Aorta (tissue), 5 donors: ENCODE data around the gene WFDC5. TPM values are rescaled to one million over a fixed set of nuclear protein-coding genes. Genes with fewer than 3 reads are reported as not detected.
A peak's percentile ranks its signal among the peaks of the same experiment; 100 is the strongest.

Source experiments
- ATAC-seq: fragments of 200-7000 bp; cut with Tn5 transposase; one replicate; pipeline ENCODE4 v1.9.1; 2022; ENCODE audit warnings: moderate library complexity; ENCODE audit not compliant: low FRiP score
- DNase-seq, 2 donors: peaks; one replicate each; pipeline ENCODE4 v3.0.0-alpha.2; 2020
- H3K27ac ChIP-seq, 2 donors: one replicate each; pipeline ENCODE4 v1.5.1; 2013; ENCODE audit warnings: low read length in 2 of 2, mild to moderate bottlenecking in 2 of 2, moderate library complexity in 2 of 2, control low read depth in 1 of 2, inconsistent platforms in 1 of 2, low read depth in 1 of 2
- H3K27me3 ChIP-seq, 2 donors: one replicate each; pipeline ENCODE4 v1.6.1; 2013; ENCODE audit warnings: control low read depth in 1 of 2, low read length in 1 of 2, mild to moderate bottlenecking in 1 of 2, moderate library complexity in 1 of 2; ENCODE audit not compliant: insufficient read depth in 2 of 2, control insufficient read depth in 1 of 2
- H3K36me3 ChIP-seq, 2 donors: one replicate each; pipeline ENCODE4 v1.6.1; 2013; ENCODE audit warnings: control low read depth in 1 of 2, low read length in 1 of 2, mild to moderate bottlenecking in 1 of 2; ENCODE audit not compliant: insufficient read depth in 2 of 2, control insufficient read depth in 1 of 2
- H3K4me1 ChIP-seq, 2 donors: one replicate each; pipeline ENCODE4 v1.6.1; 2013; ENCODE audit warnings: low read length in 2 of 2, control low read depth in 1 of 2, mild to moderate bottlenecking in 1 of 2, moderate library complexity in 1 of 2; ENCODE audit not compliant: insufficient read depth in 2 of 2, control insufficient read depth in 1 of 2
- H3K4me3 ChIP-seq, 2 donors: one replicate each; pipeline ENCODE4 v1.5.1; 2013; ENCODE audit warnings: low read length in 2 of 2, control low read depth in 1 of 2, mild to moderate bottlenecking in 1 of 2
- H3K9me3 ChIP-seq: one replicate; pipeline ENCODE4 v1.6.1; 2013; ENCODE audit warnings: mild to moderate bottlenecking, low read length; ENCODE audit not compliant: control insufficient read depth
- WGBS, 2 donors: extraction: QIAGEN DNeasy Blood & Tissue Kit; methylation state at CpG; one replicate each; pipeline ENCODE4 v1.1.7; 2013; 5-methylcytosine and 5-hydroxymethylcytosine counted together
- intact Hi-C, 2 donors: fragments of 100-400 bp; cut with DNase I; formaldehyde crosslinking; loops; one replicate each; pipeline versions ENCODE4 v1.14.2 to v1.15.0; 2022
- polyA plus RNA-seq, 2 donors: library from polyadenylated mRNA; stranded (reverse); fragments of 200-250 nt; gene quantifications; one replicate each; pipeline ENCODE4 v1.2.3, GENCODE V29; 2013
- total RNA-seq, 2 donors: library from RNA; stranded (reverse); fragmentation: NEBNext Ultra II Directional; extraction: Animal tissue kit (Norgen Biotek cat#: 25700); gene quantifications; one replicate each; pipeline ENCODE4 v1.2.1, GENCODE V29; 2021
- donor health status: healthy with polysubstance abuse.
- donor health status: Bipolar disorder and iron deficiency.
- donor health status: DM: no; HTN: no; CAD: no.
- donor health status: DM: no; HTN: no; CAD: no.
- donor health status: DM: yes; HTN: yes; CAD: no.

The WFDC5 gene
- total and polyA plus RNA-seq, 4 donors = not detected

DNA sequence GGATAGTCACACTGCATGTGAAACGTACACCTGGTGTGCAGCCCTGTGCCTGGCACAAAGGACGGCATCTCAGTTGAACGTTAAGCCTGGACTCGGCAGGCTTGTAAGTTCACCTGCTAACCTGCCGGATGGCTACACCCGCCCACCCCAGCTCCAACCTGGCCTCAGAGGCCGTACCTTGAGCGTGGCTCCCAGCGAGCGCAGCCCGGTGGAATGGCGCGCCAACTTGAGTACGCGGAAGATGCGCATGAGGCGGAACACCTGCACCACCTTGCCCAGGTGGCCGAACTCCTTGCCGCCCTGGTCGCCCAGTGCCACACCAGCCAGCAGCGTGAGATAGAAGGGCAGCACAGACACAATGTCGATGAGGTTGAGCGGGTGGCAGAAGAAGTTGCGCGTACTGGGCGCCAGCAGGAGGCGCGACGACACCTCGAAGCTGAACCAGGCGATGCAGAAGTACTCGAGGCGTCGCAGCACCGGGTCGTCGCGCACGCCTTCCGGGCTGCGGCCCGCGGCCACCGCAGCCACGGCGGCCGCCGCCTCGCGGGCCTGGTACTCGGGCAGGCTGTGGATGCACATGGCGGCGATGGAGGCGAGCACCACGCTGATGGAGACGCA lies 17.4 kb downstream of the WFDC5 start:
- WGBS, 2 donors = 28 to 35% methylated on average over 41 to 56 of the region's 56 CpGs
- Histone ChIP-seq H3K27ac (no peak overlapping the region), H3K4me3 (no peak overlapping the region), H3K27me3 (peaks cover 0 to 3% of the 10 kb centered on the region in 2 donors), H3K4me1 (no peaks in the 10 kb centered on the region), H3K36me3 (no peaks in the 10 kb centered on the region), H3K9me3 (no peaks in the 10 kb centered on the region)
- intact Hi-C loops = loop anchor here (5.0 to 10.0 kb wide), 3 partner anchors 53 to 85 kb away; no protein-coding TSS in a partner anchor
- no peak for DNase-seq
- ATAC-seq = no peak

GRCh38 chr20:45096781-45097180 lies 18.2 kb downstream of the WFDC5 start:
- DNase-seq = no peak
- no peaks in the 10 kb centered on the region for H3K36me3 ChIP-seq
- H3K27ac ChIP-seq = no peak overlapping the region
- H3K9me3 ChIP-seq = no peaks in the 10 kb centered on the region
- no peaks in the 10 kb centered on the region for H3K4me1 ChIP-seq
- H3K27me3 ChIP-seq = peaks cover 0 to 3% of the 10 kb centered on the region in 2 donors
- H3K4me3 ChIP-seq = no peak overlapping the region
- intact Hi-C loops = loop anchor here (5.0 to 10.0 kb wide), 3 partner anchors 52 to 84 kb away; no protein-coding TSS in a partner anchor
- no peak for ATAC-seq
- WGBS, 2 donors = 76 to 83% methylated on average over 9 of the region's 9 CpGs

GRCh38 chr20:45095805-45096238 lies 19.2 kb downstream of the WFDC5 start:
- peaks cover 0 to 3% of the 10 kb centered on the region in 2 donors for H3K27me3 ChIP-seq
- DNase-seq = no peak

DNA sequence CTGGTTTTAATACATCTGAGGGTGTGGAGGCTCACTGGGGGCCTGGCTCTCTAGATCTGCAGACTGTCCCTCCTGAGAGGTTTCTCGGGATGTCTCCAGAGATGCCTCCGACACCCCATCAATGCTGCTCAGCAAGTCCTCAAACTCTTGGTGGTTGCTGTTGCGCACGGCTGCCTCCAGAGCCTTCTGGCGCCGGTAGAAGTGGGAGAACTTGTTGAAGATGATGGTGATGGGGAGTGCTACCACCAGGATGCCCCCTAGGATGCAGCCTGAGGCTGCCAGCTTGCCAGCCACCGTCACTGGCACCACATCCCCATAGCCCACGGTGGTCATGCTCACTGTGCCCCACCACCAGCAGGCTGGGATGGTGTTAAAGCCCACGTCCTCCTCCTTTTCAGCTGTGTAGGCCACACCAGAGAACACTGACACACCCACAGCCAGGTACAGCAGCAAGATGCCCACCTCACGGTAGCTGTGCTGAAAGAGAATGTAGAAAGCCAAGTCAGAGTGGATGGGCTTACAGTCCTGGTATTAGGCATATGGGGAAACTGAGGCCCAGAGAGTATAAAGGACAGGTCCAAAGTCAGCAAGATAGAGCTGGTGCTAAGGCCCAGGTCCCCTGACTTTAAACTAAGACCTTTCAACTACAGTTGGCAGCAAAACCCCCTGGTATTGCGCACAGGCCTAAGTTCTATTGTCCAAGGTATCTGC lies 20.0 kb downstream of the WFDC5 start:
- no peaks in the 10 kb centered on the region for H3K9me3 ChIP-seq
- intact Hi-C loops = loop anchor here (5.0 to 10.0 kb wide), 4 partner anchors 48 to 83 kb away; no protein-coding TSS in a partner anchor
- no peak overlapping the region for H3K27ac ChIP-seq
- no peak for DNase-seq
- WGBS, 2 donors = 93 to 94% methylated on average over 11 of the region's 11 CpGs
- H3K4me1 ChIP-seq = no peaks in the 10 kb centered on the region
- no peak overlapping the region for H3K4me3 ChIP-seq
- H3K27me3 ChIP-seq = peaks cover 0 to 3% of the 10 kb centered on the region in 2 donors
- H3K36me3 ChIP-seq = no peaks in the 10 kb centered on the region
- ATAC-seq = no peak

More at GRCh38 chr20:45095805-45096238, 19.2 kb downstream of the WFDC5 start:
- intact Hi-C loops = loop anchor here (5.0 to 10.0 kb wide), 3 partner anchors 51 to 84 kb away; no protein-coding TSS in a partner anchor
- Histone ChIP-seq H3K9me3 (no peaks in the 10 kb centered on the region), H3K4me3 (no peak overlapping the region), H3K27ac (no peak overlapping the region), H3K36me3 (no peaks in the 10 kb centered on the region), H3K4me1 (no peaks in the 10 kb centered on the region)
- peak; percentile 66 for ATAC-seq
- WGBS, 2 donors = 5 to 6% methylated on average over 7 of the region's 7 CpGs

DNA sequence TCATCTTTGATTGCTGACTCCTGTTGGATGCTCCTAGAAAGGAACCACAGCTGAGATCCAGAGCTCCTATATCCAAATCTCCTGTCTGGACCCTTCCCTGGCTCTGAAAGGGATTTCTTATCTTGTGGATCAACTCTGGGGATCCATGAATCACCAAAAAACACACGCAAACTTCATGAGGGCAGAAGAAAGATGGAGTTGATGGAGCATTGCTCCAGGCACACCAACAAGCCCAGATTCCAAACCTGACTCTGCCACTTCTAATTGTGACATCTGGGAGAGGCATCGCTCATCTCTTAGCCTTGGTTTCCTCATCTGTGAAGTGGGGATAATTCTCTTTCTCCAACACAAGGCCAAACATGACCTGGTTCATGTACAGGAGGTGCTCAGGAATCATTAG lies 20.8 kb downstream of the WFDC5 start:
- no peak overlapping the region for H3K4me3 ChIP-seq
- WGBS, 2 donors = 87 to 88% methylated on average over 2 of the region's 2 CpGs
- no peaks in the 10 kb centered on the region for H3K36me3 ChIP-seq
- DNase-seq (no peak), ATAC-seq (no peak)
- no peaks in the 10 kb centered on the region for H3K4me1 ChIP-seq
- no peaks in the 10 kb centered on the region for H3K27me3 ChIP-seq
- H3K27ac ChIP-seq = no peak overlapping the region
- H3K9me3 ChIP-seq = no peaks in the 10 kb centered on the region
- intact Hi-C loops = loop anchor here (5.0 to 10.0 kb wide), 3 partner anchors 47 to 79 kb away; no protein-coding TSS in a partner anchor

GRCh38 chr20:45092898-45093297 lies 22.1 kb downstream of the WFDC5 start:
- H3K27me3 ChIP-seq = no peaks in the 10 kb centered on the region
- no peaks in the 10 kb centered on the region for H3K9me3 ChIP-seq
- intact Hi-C loops = loop anchor here (5.0 to 10.0 kb wide), 3 partner anchors 46 to 78 kb away; no protein-coding TSS in a partner anchor
- H3K27ac ChIP-seq = no peak overlapping the region
- 82 to 86% methylated on average over 7 of the region's 7 CpGs for WGBS, 2 donors
- no peak overlapping the region for H3K4me3 ChIP-seq
- DNase-seq (no peak), ATAC-seq (no peak)
- H3K36me3 ChIP-seq = no peaks in the 10 kb centered on the region
- H3K4me1 ChIP-seq = no peaks in the 10 kb centered on the region

GRCh38 chr20:45091366-45091765 lies 23.6 kb downstream of the WFDC5 start:
- WGBS, 2 donors = 89 to 90% methylated on average over 3 of the region's 3 CpGs
- H3K36me3 ChIP-seq = no peaks in the 10 kb centered on the region

DNA sequence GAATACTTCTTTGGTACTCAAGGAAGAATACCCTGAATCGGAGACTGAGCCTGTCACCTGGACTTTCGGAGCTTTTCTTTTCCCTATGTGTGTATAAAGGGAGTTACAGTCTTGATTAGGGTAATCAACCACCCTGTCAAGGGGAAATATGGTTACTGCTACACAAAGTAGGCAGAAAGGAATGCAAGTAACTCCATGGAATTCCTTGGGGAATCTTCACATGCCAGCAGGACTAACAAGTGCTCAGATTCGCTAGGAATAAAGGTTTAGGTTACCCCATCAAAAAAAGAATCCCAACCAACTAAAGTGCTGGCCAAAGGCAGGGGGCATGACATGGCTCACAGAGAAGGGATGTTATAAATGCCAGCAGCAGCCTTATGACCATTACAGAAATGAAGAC lies 24.5 kb downstream of the WFDC5 start:
- WGBS, 2 donors = 84 to 89% methylated on average over 3 of the region's 3 CpGs
- DNase-seq (no peak), ATAC-seq (no peak)
- Histone ChIP-seq H3K4me1 (no peaks in the 10 kb centered on the region), H3K36me3 (no peaks in the 10 kb centered on the region), H3K27me3 (no peaks in the 10 kb centered on the region), H3K27ac (no peak overlapping the region), H3K9me3 (peaks cover 1% of the 10 kb centered on the region), H3K4me3 (no peak overlapping the region)
- intact Hi-C loops = loop anchor here (5.0 to 10.0 kb wide), 3 partner anchors 43 to 76 kb away; no protein-coding TSS in a partner anchor

More at GRCh38 chr20:45091366-45091765, 23.6 kb downstream of the WFDC5 start:
- Histone ChIP-seq H3K27me3 (no peaks in the 10 kb centered on the region), H3K9me3 (no peaks in the 10 kb centered on the region), H3K27ac (no peak overlapping the region), H3K4me1 (no peaks in the 10 kb centered on the region), H3K4me3 (no peak overlapping the region)
- intact Hi-C loops = loop anchor here (5.0 to 10.0 kb wide), 3 partner anchors 44 to 77 kb away; no protein-coding TSS in a partner anchor
- ATAC-seq (no peak), DNase-seq (no peak)
